ENCODE measurements around the gene NLGN1. TPM values are rescaled to one million over a fixed set of nuclear protein-coding genes. Genes with fewer than 3 reads are reported as not detected.

Gene NLGN1
- total RNA-seq, 1 donor from 2014 or later, result 5.7 TPM

GRCh38 chr3:174146008-174146407 lies 748.5 kb downstream of the NLGN1 start:
- Histone ChIP-seq H3K9me3 (ENCODE audit: control insufficient read depth in 3 of 3, low read length in 3 of 3) (no peaks in the 10 kb centered on the region), H3K27me3 (ENCODE audit: control insufficient read depth in 3 of 3, insufficient read depth in 3 of 3, low read length in 3 of 3) (no peaks in the 10 kb centered on the region), H3K36me3 (ENCODE audit: control insufficient read depth in 3 of 3, insufficient read depth in 3 of 3, low read length in 3 of 3) (no peaks in the 10 kb centered on the region), H3K4me3 (ENCODE audit: low read length in 3 of 3) (no peak overlapping the region), H3K9ac (ENCODE audit: low read depth in 1 of 3, low read length in 3 of 3) (no peak overlapping the region), H3K4me1 (ENCODE audit: control insufficient read depth in 3 of 3, insufficient read depth in 3 of 3, low read length in 3 of 3) (no peaks in the 10 kb centered on the region), H3K27ac (ENCODE audit: low read depth, low read length) (no peak overlapping the region)

- Histone ChIP-seq H3K36me3 (ENCODE audit: control insufficient read depth in 3 of 3, insufficient read depth in 3 of 3, low read length in 3 of 3) (no peaks in the 10 kb centered on the region), H3K27me3 (ENCODE audit: control insufficient read depth in 3 of 3, insufficient read depth in 3 of 3, low read length in 3 of 3) (no peaks in the 10 kb centered on the region), H3K4me1 (ENCODE audit: control insufficient read depth in 3 of 3, insufficient read depth in 3 of 3, low read length in 3 of 3) (no peaks in the 10 kb centered on the region), H3K9ac (ENCODE audit: low read depth in 1 of 3, low read length in 3 of 3) (no peak overlapping the region), H3K9me3 (ENCODE audit: control insufficient read depth in 3 of 3, low read length in 3 of 3) (no peaks in the 10 kb centered on the region), H3K27ac (ENCODE audit: low read depth, low read length) (no peak overlapping the region), H3K4me3 (ENCODE audit: low read length in 3 of 3) (no peak overlapping the region)
These were observed 750.3 kb downstream of the NLGN1 start for GRCh38 chr3:174147798-174148197.

GRCh38 chr3:174153871-174154270 lies 756.3 kb downstream of the NLGN1 start:
- Histone ChIP-seq H3K27me3 (ENCODE audit: control insufficient read depth in 3 of 3, insufficient read depth in 3 of 3, low read length in 3 of 3) (no peaks in the 10 kb centered on the region), H3K9me3 (ENCODE audit: control insufficient read depth in 3 of 3, low read length in 3 of 3) (no peaks in the 10 kb centered on the region), H3K9ac (ENCODE audit: low read depth in 1 of 3, low read length in 3 of 3) (no peak overlapping the region), H3K4me1 (ENCODE audit: control insufficient read depth in 3 of 3, insufficient read depth in 3 of 3, low read length in 3 of 3) (no peaks in the 10 kb centered on the region), H3K36me3 (ENCODE audit: control insufficient read depth in 3 of 3, insufficient read depth in 3 of 3, low read length in 3 of 3) (no peaks in the 10 kb centered on the region), H3K4me3 (ENCODE audit: low read length in 3 of 3) (no peak overlapping the region), H3K27ac (ENCODE audit: low read depth, low read length) (no peak overlapping the region)

- H3K4me3 ChIP-seq (ENCODE audit: low read length in 3 of 3), result peak overlapping the region in 1 of 3 donors; percentile 62
- H3K27ac ChIP-seq (ENCODE audit: low read depth, low read length), result no peak overlapping the region
- H3K9ac ChIP-seq (ENCODE audit: low read depth in 1 of 3, low read length in 3 of 3), result no peak overlapping the region
- H3K9me3 ChIP-seq (ENCODE audit: control insufficient read depth in 3 of 3, low read length in 3 of 3), result no peaks in the 10 kb centered on the region
- H3K36me3 ChIP-seq (ENCODE audit: control insufficient read depth in 3 of 3, insufficient read depth in 3 of 3, low read length in 3 of 3), result no peaks in the 10 kb centered on the region
- no peaks in the 10 kb centered on the region for H3K4me1 ChIP-seq (ENCODE audit: control insufficient read depth in 3 of 3, insufficient read depth in 3 of 3, low read length in 3 of 3)
- H3K27me3 ChIP-seq (ENCODE audit: control insufficient read depth in 3 of 3, insufficient read depth in 3 of 3, low read length in 3 of 3), result no peaks in the 10 kb centered on the region
These were observed 758.7 kb downstream of the NLGN1 start for GRCh38 chr3:174156200-174156599.

GRCh38 chr3:174158674-174159073 lies 761.1 kb downstream of the NLGN1 start:
- Histone ChIP-seq H3K4me1 (ENCODE audit: control insufficient read depth in 3 of 3, insufficient read depth in 3 of 3, low read length in 3 of 3) (no peaks in the 10 kb centered on the region), H3K4me3 (ENCODE audit: low read length in 3 of 3) (no peak overlapping the region), H3K9ac (ENCODE audit: low read depth in 1 of 3, low read length in 3 of 3) (no peak overlapping the region), H3K27ac (ENCODE audit: low read depth, low read length) (no peak overlapping the region), H3K36me3 (ENCODE audit: control insufficient read depth in 3 of 3, insufficient read depth in 3 of 3, low read length in 3 of 3) (no peaks in the 10 kb centered on the region), H3K9me3 (ENCODE audit: control insufficient read depth in 3 of 3, low read length in 3 of 3) (peaks cover 0 to 3% (median 0%) of the 10 kb centered on the region in 3 donors), H3K27me3 (ENCODE audit: control insufficient read depth in 3 of 3, insufficient read depth in 3 of 3, low read length in 3 of 3) (no peaks in the 10 kb centered on the region)

GRCh38 chr3:174159604-174160003 lies 762.1 kb downstream of the NLGN1 start:
- H3K4me1 ChIP-seq (ENCODE audit: control insufficient read depth in 3 of 3, insufficient read depth in 3 of 3, low read length in 3 of 3), result no peaks in the 10 kb centered on the region
- no peaks in the 10 kb centered on the region for H3K36me3 ChIP-seq (ENCODE audit: control insufficient read depth in 3 of 3, insufficient read depth in 3 of 3, low read length in 3 of 3)
- no peak overlapping the region for H3K4me3 ChIP-seq (ENCODE audit: low read length in 3 of 3)
- H3K9me3 ChIP-seq (ENCODE audit: control insufficient read depth in 3 of 3, low read length in 3 of 3), result peaks cover 0 to 3% (median under 1%) of the 10 kb centered on the region in 3 donors
- no peaks in the 10 kb centered on the region for H3K27me3 ChIP-seq (ENCODE audit: control insufficient read depth in 3 of 3, insufficient read depth in 3 of 3, low read length in 3 of 3)
- no peak overlapping the region for H3K27ac ChIP-seq (ENCODE audit: low read depth, low read length)
- no peak overlapping the region for H3K9ac ChIP-seq (ENCODE audit: low read depth in 1 of 3, low read length in 3 of 3)

GRCh38 chr3:174162550-174162949 lies 765.0 kb downstream of the NLGN1 start:
- Histone ChIP-seq H3K4me3 (ENCODE audit: low read length in 3 of 3) (no peak overlapping the region), H3K9ac (ENCODE audit: low read depth in 1 of 3, low read length in 3 of 3) (no peak overlapping the region), H3K27ac (ENCODE audit: low read depth, low read length) (no peak overlapping the region), H3K9me3 (ENCODE audit: control insufficient read depth in 3 of 3, low read length in 3 of 3) (peaks cover 0 to 4% (median 3%) of the 10 kb centered on the region in 3 donors), H3K4me1 (ENCODE audit: control insufficient read depth in 3 of 3, insufficient read depth in 3 of 3, low read length in 3 of 3) (no peaks in the 10 kb centered on the region), H3K27me3 (ENCODE audit: control insufficient read depth in 3 of 3, insufficient read depth in 3 of 3, low read length in 3 of 3) (no peaks in the 10 kb centered on the region), H3K36me3 (ENCODE audit: control insufficient read depth in 3 of 3, insufficient read depth in 3 of 3, low read length in 3 of 3) (no peaks in the 10 kb centered on the region)

GRCh38 chr3:174168026-174168425 lies 770.5 kb downstream of the NLGN1 start:
- Histone ChIP-seq H3K9ac (ENCODE audit: low read depth in 1 of 3, low read length in 3 of 3) (no peak overlapping the region), H3K4me3 (ENCODE audit: low read length in 3 of 3) (no peak overlapping the region), H3K36me3 (ENCODE audit: control insufficient read depth in 3 of 3, insufficient read depth in 3 of 3, low read length in 3 of 3) (no peaks in the 10 kb centered on the region), H3K27me3 (ENCODE audit: control insufficient read depth in 3 of 3, insufficient read depth in 3 of 3, low read length in 3 of 3) (no peaks in the 10 kb centered on the region), H3K27ac (ENCODE audit: low read depth, low read length) (no peak overlapping the region), H3K4me1 (ENCODE audit: control insufficient read depth in 3 of 3, insufficient read depth in 3 of 3, low read length in 3 of 3) (no peaks in the 10 kb centered on the region), H3K9me3 (ENCODE audit: control insufficient read depth in 3 of 3, low read length in 3 of 3) (peaks cover 2 to 4% (median 3%) of the 10 kb centered on the region in 3 donors)

GRCh38 chr3:174168538-174169254 lies 771.2 kb downstream of the NLGN1 start:
- Histone ChIP-seq H3K4me1 (ENCODE audit: control insufficient read depth in 3 of 3, insufficient read depth in 3 of 3, low read length in 3 of 3) (no peaks in the 10 kb centered on the region), H3K4me3 (ENCODE audit: low read length in 3 of 3) (no peak overlapping the region), H3K36me3 (ENCODE audit: control insufficient read depth in 3 of 3, insufficient read depth in 3 of 3, low read length in 3 of 3) (no peaks in the 10 kb centered on the region), H3K9ac (ENCODE audit: low read depth in 1 of 3, low read length in 3 of 3) (no peak overlapping the region), H3K9me3 (ENCODE audit: control insufficient read depth in 3 of 3, low read length in 3 of 3) (peaks cover 2 to 4% (median 3%) of the 10 kb centered on the region in 3 donors), H3K27ac (ENCODE audit: low read depth, low read length) (no peak overlapping the region), H3K27me3 (ENCODE audit: control insufficient read depth in 3 of 3, insufficient read depth in 3 of 3, low read length in 3 of 3) (no peaks in the 10 kb centered on the region)

GRCh38 chr3:174169736-174170135 lies 772.2 kb downstream of the NLGN1 start:
- H3K36me3 ChIP-seq (ENCODE audit: control insufficient read depth in 3 of 3, insufficient read depth in 3 of 3, low read length in 3 of 3), result no peaks in the 10 kb centered on the region
- H3K4me1 ChIP-seq (ENCODE audit: control insufficient read depth in 3 of 3, insufficient read depth in 3 of 3, low read length in 3 of 3), result no peaks in the 10 kb centered on the region
- no peak overlapping the region for H3K4me3 ChIP-seq (ENCODE audit: low read length in 3 of 3)
- H3K27ac ChIP-seq (ENCODE audit: low read depth, low read length), result no peak overlapping the region
- H3K27me3 ChIP-seq (ENCODE audit: control insufficient read depth in 3 of 3, insufficient read depth in 3 of 3, low read length in 3 of 3), result no peaks in the 10 kb centered on the region
- no peak overlapping the region for H3K9ac ChIP-seq (ENCODE audit: low read depth in 1 of 3, low read length in 3 of 3)
- peaks cover 2 to 3% (median 3%) of the 10 kb centered on the region in 3 donors for H3K9me3 ChIP-seq (ENCODE audit: control insufficient read depth in 3 of 3, low read length in 3 of 3)
